PC-9 (cell line): Measurements from ENCODE around the gene SPECC1L.

Experiments used
- CTCF ChIP-seq: fragments of 200-600 bp; sonication (generic); conservative IDR thresholded peaks from 2 replicates; pipeline ENCODE4 v1.6.1; 2017; ENCODE audit warnings: mixed run types, antibody characterized with exemption, mild to moderate bottlenecking, moderate library complexity
- EZH2 ChIP-seq: fragments of 200-600 bp; sonication (generic); IDR thresholded peaks from 2 replicates; pipeline ENCODE4 v1.8.0; 2017; ENCODE audit warnings: antibody characterized with exemption, low read depth

DNA sequence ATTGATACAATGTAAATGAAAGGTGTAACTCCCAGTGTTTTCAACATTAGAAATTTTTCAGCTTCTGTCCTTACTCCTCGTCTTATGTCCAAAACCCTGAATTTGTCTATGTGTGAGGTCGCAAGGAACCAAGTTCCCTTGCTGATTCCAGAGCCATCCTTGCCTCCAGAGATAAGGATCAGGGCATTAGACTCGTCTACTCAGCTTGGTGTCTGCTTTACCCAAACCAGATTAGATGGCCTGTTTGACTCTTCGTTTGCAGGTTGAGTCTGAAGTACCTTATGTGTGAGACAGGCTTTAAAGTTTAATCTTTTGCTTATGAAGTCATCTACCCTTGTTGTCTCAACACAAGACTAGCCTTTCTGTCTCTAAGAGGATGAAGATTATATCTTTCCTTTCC lies 55.6 kb downstream of the SPECC1L start:
- TF ChIP-seq CTCF, result no peak
- no peak for TF ChIP-seq EZH2
